Measurements from ENCODE around the gene UBA52. TPM values are rescaled to one million over a fixed set of nuclear protein-coding genes. Genes with fewer than 3 reads are reported as not detected.

The UBA52 gene
- total RNA-seq, 1 experiment from 2014 or later: 1,265 TPM

GRCh38 chr19:18541992-18542940, 29.4 kb upstream of the UBA52 start:
- Histone ChIP-seq H2BK5ac (ENCODE audit: insufficient read length, low read length) (no peak overlapping the region), H4K8ac (replicated peaks; ENCODE audit: insufficient read length, low read depth, low read length) (no peak overlapping the region), H2BK20ac (ENCODE audit: low read depth, low read length, poor library complexity, severe bottlenecking) (no peak overlapping the region), H3K4me2 (ENCODE audit: insufficient read depth, insufficient read length, low read length) (peak overlapping the region; percentile 81), H3K56ac (ENCODE audit: insufficient read length, low read depth, low read length) (no peak overlapping the region), H3K4ac (ENCODE audit: low read depth, low read length) (no peak overlapping the region), H2BK12ac (ENCODE audit: insufficient read length, low read depth, low read length) (no peak overlapping the region), H4K5ac (ENCODE audit: insufficient read length, low read depth, low read length) (no peak overlapping the region), H3K27ac (ENCODE audit: insufficient read length, low read depth, low read length) (no peak overlapping the region), H4K91ac (ENCODE audit: insufficient read length, low read depth, low read length) (no peak overlapping the region), H3K9me3 (ENCODE audit: control insufficient read depth, low read depth, low read length) (no peaks in the 10 kb centered on the region), H3K9ac (ENCODE audit: extremely low read depth, insufficient read length, low read length) (peak overlapping the region; percentile 78), H2BK120ac (ENCODE audit: low read depth, low read length, poor library complexity, severe bottlenecking) (no peak overlapping the region), H3K79me1 (ENCODE audit: insufficient read depth, low read depth, low read length, poor library complexity, severe bottlenecking) (peaks cover 3% of the 10 kb centered on the region), H2BK15ac (ENCODE audit: low read depth, low read length) (no peak overlapping the region), H4K20me1 (ENCODE audit: control insufficient read depth, insufficient read depth, insufficient read length) (no peaks in the 10 kb centered on the region), H3K4me1 (ENCODE audit: insufficient read depth, low read length) (0 out of 2 replicates have a peak, but pooled peaks cover 2% of the 10 kb centered on the region), H3K23ac (ENCODE audit: insufficient read length, low read depth, low read length) (no peak overlapping the region), H3K27me3 (ENCODE audit: insufficient read depth, low read length) (no peaks in the 10 kb centered on the region), H3K18ac (ENCODE audit: insufficient read length, low read depth, low read length) (peak overlapping the region; percentile 29), H3K23me2 (ENCODE audit: insufficient read length, low read depth, low read length, poor library complexity, severe bottlenecking) (peaks cover 8% of the 10 kb centered on the region), H3K14ac (ENCODE audit: insufficient read depth, low read length) (no peak overlapping the region; the same call in 1 of the 2 replicates), H3T11ph (ENCODE audit: low read length) (no peak overlapping the region), H2AFZ (ENCODE audit: low read length) (no peak overlapping the region), H2AK5ac (ENCODE audit: insufficient read length, low read length) (no peak overlapping the region), H3K79me2 (ENCODE audit: insufficient read depth, low read length) (no peaks in the 10 kb centered on the region)
- Mint-ChIP-seq H3K9me3 (no peaks in the 10 kb centered on the region), H3K36me3 (ENCODE audit: insufficient read depth in 1 of 3, low read depth in 3 of 3) (peaks cover 13 to 42% (median 42%) of the 10 kb centered on the region in 3 experiments; a peak in 6 of 7 replicates), H3K27ac (peak overlapping the region; percentile 92 to 96 (median 93); a peak in 6 of 7 replicates), H3K27me3 (ENCODE audit: low read depth) (no peaks in the 10 kb centered on the region), H3K4me3 (peak overlapping the region; percentile 80 to 88), H3K4me1 (peaks cover 12% of the 10 kb centered on the region in 2 experiments)
- peak; percentile 40 for DNase-seq
- no peak for TF ChIP-seq CTCF (conservative IDR thresholded peaks at IDR 0.05)
- no CpG with 5 or more reads among the region's 11 CpGs for WGBS (ENCODE audit: extremely low coverage, insufficient read length, low lambda C conversion rate)

All from H9 (cell line).